GM12878 (cell line): ENCODE results near the gene LLCFC1. TPM values are rescaled to one million over a fixed set of nuclear protein-coding genes. Genes with fewer than 3 reads are reported as not detected.

Source experiments
- ATAC-seq: fragments of 200-7000 bp; cut with Tn5 transposase; 3 replicates; pipeline ENCODE4 v1.9.1; 2020; ENCODE audit warnings: mild to moderate bottlenecking, moderate library complexity
- BruUV-seq: library from RNA; stranded (reverse); fragments of 400-500 nt; replicated peaks from 2 replicates; lab custom pipeline; 2021; lab: Mats Ljungman, UMichigan
- CTCF ChIA-PET: fragments of 300-600 bp; sonication (Branson Sonifier 250); formaldehyde crosslinking; extraction: SDS; loops from one replicate; lab custom pipeline; 2021; ENCODE audit warnings: inconsistent platforms; lab: Yijun Ruan, JAX
- POLR2A ChIA-PET: fragments of 350-600 bp; formaldehyde crosslinking; extraction: SDS; loops from one replicate; lab custom pipeline; 2021; ENCODE audit warnings: inconsistent platforms; lab: Charles Lee
- RAD21 ChIA-PET: fragments of 300-600 bp; sonication (Branson Sonifier 250); formaldehyde crosslinking; loops from one replicate; lab custom pipeline; 2023; ENCODE audit warnings: antibody characterized with exemption; ENCODE audit not compliant: unreplicated experiment; lab: Charles Lee
- SMC1A ChIA-PET: fragments of 300-600 bp; sonication (Branson Sonifier 250); formaldehyde crosslinking; loops from one replicate; lab custom pipeline; 2023; ENCODE audit not compliant: unreplicated experiment, uncharacterized antibody; lab: Charles Lee
- DNase-seq: peaks from one replicate; pipeline ENCODE4 v3.0.0-alpha.2; 2011; ENCODE audit warnings: low read depth, low spot score
- FAIRE-seq: peaks from 3 replicates; lab custom pipeline; 2011; peaks lifted over from hg19 to GRCh38; lab: Jason Lieb, UNC
- H2AFZ ChIP-seq: 2 replicates; pipeline ENCODE4 v1.6.0; 2011; ENCODE audit warnings: low read depth, low read length, control low read depth; ENCODE audit not compliant: control insufficient read depth
- H3K27ac ChIP-seq: 2 replicates; pipeline ENCODE4 v1.5.1; 2011; ENCODE audit warnings: control low read depth; ENCODE audit not compliant: control insufficient read depth, insufficient read depth
- H3K27me3 ChIP-seq, 2 experiments: replicated peaks in 1 of 2; 2 replicates each; pipeline versions ENCODE4 v1.6.0 to v1.6.1; 2011; ENCODE audit warnings: low read length in 1 of 2; ENCODE audit not compliant: control insufficient read depth in 2 of 2, insufficient read depth in 2 of 2
- H3K36me3 ChIP-seq, 2 experiments: 2 replicates each; pipeline ENCODE4 v1.5.1; 2011; ENCODE audit warnings: low read length in 1 of 2; ENCODE audit not compliant: control insufficient read depth in 2 of 2, insufficient read depth in 2 of 2
- H3K4me1 ChIP-seq: 2 replicates; pipeline ENCODE4 v1.6.1; 2011; ENCODE audit warnings: mild to moderate bottlenecking, low read length, moderate library complexity, mixed read lengths; ENCODE audit not compliant: control insufficient read depth, insufficient read depth
- H3K4me2 ChIP-seq: 2 replicates; pipeline ENCODE4 v1.6.0; 2011; ENCODE audit warnings: control low read depth; ENCODE audit not compliant: control insufficient read depth, insufficient read depth
- H3K4me3 ChIP-seq: fragments of 200-600 bp; sonication (generic); 2 replicates; pipeline ENCODE4 v1.5.1; 2016
- H3K79me2 ChIP-seq: 2 replicates; pipeline ENCODE4 v1.6.0; 2011; ENCODE audit warnings: low read length; ENCODE audit not compliant: control insufficient read depth, insufficient read depth
- H3K9ac ChIP-seq: 2 replicates; pipeline ENCODE4 v1.8.0; 2011; ENCODE audit warnings: low read length, control low read depth, mixed read lengths; ENCODE audit not compliant: control insufficient read depth, insufficient read depth
- H3K9me3 ChIP-seq: replicated peaks from 3 replicates; pipeline ENCODE4 v1.5.1; 2011; ENCODE audit warnings: mild to moderate bottlenecking, low read length; ENCODE audit not compliant: control insufficient read depth, insufficient read depth
- H4K20me1 ChIP-seq: 2 replicates; pipeline ENCODE4 v1.6.0; 2011; ENCODE audit not compliant: control insufficient read depth, insufficient read depth
- BMI1 ChIP-seq: fragments of 450-650 bp; IDR thresholded peaks from 2 replicates; pipeline ENCODE4 v1.6.1; 2016; ENCODE audit warnings: mild to moderate bottlenecking, moderate library complexity, borderline replicate concordance
- FOS ChIP-seq: IDR thresholded peaks from 3 replicates; pipeline ENCODE4 v1.6.1; 2011; ENCODE audit warnings: borderline replicate concordance; ENCODE audit not compliant: insufficient read length; ENCODE audit errors: extremely low read depth
- GATAD2B ChIP-seq: fragments of 450-650 bp; conservative IDR thresholded peaks from 2 replicates; pipeline ENCODE4 v1.6.1; 2017; ENCODE audit warnings: low read depth, mild to moderate bottlenecking, moderate library complexity
- HDAC2 ChIP-seq: fragments of 200-600 bp; sonication (generic); IDR thresholded peaks from 2 replicates; pipeline ENCODE4 v1.6.1; 2017
- IKZF2 ChIP-seq, 2 experiments: fragments of 450-650 bp; IDR thresholded peaks; 2 replicates each; pipeline ENCODE4 v1.6.1; 2017; ENCODE audit warnings: mild to moderate bottlenecking in 2 of 2, moderate library complexity in 2 of 2
- POLR2AphosphoS2 ChIP-seq: IDR thresholded peaks from 2 replicates; pipeline ENCODE4 v1.6.1; 2011; ENCODE audit warnings: low read depth, mild to moderate bottlenecking, low read length, improper control_type of control experiment, moderate library complexity
- SMAD5 ChIP-seq: IDR thresholded peaks from 2 replicates; pipeline ENCODE4 v1.6.1; 2016; ENCODE audit warnings: antibody characterized with exemption, low read depth
- SRF ChIP-seq, 2 experiments: IDR thresholded peaks; 2 replicates each; pipeline ENCODE4 v1.6.1; 2011; ENCODE audit warnings: low read depth in 2 of 2, low read length in 2 of 2, mild to moderate bottlenecking in 1 of 2, moderate library complexity in 1 of 2
- STAT3 ChIP-seq: IDR thresholded peaks from 2 replicates; pipeline ENCODE4 v1.6.1; 2011; ENCODE audit warnings: low read depth, low read length, improper control_type of control experiment
- WGBS: methylation state at CpG from one replicate; pipeline ENCODE4 v1.1.6; 2016; ENCODE audit warnings: low lambda C conversion rate; ENCODE audit not compliant: insufficient replicate concordance, insufficient coverage; ENCODE audit errors: missing lambda C conversion rate; 5-methylcytosine and 5-hydroxymethylcytosine counted together
- in situ Hi-C: fragments of 300-500 bp; cut with MboI; formaldehyde crosslinking; loops from 9 replicates; pipeline ENCODE4 v1.14.3; 2018; ENCODE audit warnings: mixed read lengths
- intact Hi-C: fragments of 100-400 bp; cut with micrococcal nuclease; formaldehyde crosslinking; loops from one replicate; pipeline ENCODE4 v1.14.2; 2022; ENCODE audit not compliant: unreplicated experiment
- polyA plus RNA-seq, 11 experiments: library from polyadenylated mRNA; depleted of rRNA in 4 of 11; unstranded in 6 of 11; stranded (reverse) in 5 of 11; fragments of >200 nt; fragmentation: Nextera tagmentation in 4 of 11; fragmentation: Illumina TruSeq in 1 of 11; extraction: Ambion mirVana in 4 of 11; extraction: Trizol in 1 of 11; gene quantifications; 1 replicate in 1 of 11; 2 replicates in 10 of 11; pipeline versions ENCODE4 v1.2.1 to v1.2.3, GENCODE V29; 2011 to 2016; ENCODE audit warnings: inconsistent platforms in 2 of 11, missing spikeins in 2 of 11, low read depth in 1 of 11
- total RNA-seq, 4 experiments: library from RNA; depleted of rRNA in 3 of 4; stranded (reverse); fragments of >200 nt in 3 of 4; fragmentation: Illumina TruSeq in 1 of 4; extraction: Trizol in 1 of 4; gene quantifications; 2 replicates each; pipeline versions ENCODE4 v1.2.1 to v1.2.3, GENCODE V29; 2013 to 2021

LLCFC1 gene
- total and polyA plus RNA-seq, 10 of the 15 experiments (the other 5 are each of a cell fraction or from before 2014, with no cell fraction given): not detected

DNA sequence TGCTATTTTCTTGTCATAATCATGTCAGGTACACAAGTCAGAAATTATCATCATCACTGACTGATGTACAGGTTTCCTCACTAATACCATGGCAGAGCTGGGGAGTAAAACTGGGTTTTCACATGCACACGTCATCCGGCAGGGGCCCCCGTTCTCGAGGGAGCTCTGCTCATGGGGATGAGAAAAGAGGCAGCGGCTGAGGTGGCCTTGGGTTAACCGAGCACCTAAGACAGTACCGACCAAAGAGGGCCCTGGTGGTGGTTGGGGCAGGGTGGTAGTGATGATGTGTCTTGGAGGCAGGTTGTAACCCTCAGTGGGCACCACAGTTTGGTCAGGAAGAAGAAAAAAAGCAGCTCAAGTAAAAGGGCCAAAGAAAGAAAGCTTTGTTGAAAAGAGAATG is 41.6 kb upstream of the LLCFC1 start:
- Histone ChIP-seq H3K4me2 (no peak overlapping the region), H3K9me3 (no peaks in the 10 kb centered on the region), H3K9ac (no peak overlapping the region), H2AFZ (no peak overlapping the region), H4K20me1 (no peaks in the 10 kb centered on the region), H3K36me3 (no peaks in the 10 kb centered on the region), H3K4me3 (no peak overlapping the region), H3K4me1 (no peaks in the 10 kb centered on the region), H3K27me3 (peaks cover 0 to 3% of the 10 kb centered on the region in 2 experiments; a peak in 3 of 4 replicates), H3K27ac (no peak overlapping the region), H3K79me2 (no peaks in the 10 kb centered on the region)
- FAIRE-seq: no peak
- TF ChIP-seq SRF (IDR thresholded peaks at IDR 0.05; ENCODE audit: low read depth in 2 of 2, low read length in 2 of 2): no peak
- no peak for TF ChIP-seq IKZF2 (IDR thresholded peaks at IDR 0.05)
- no peak for TF ChIP-seq POLR2AphosphoS2
- no peak for TF ChIP-seq SMAD5
- TF ChIP-seq FOS: no peak
- no peak for TF ChIP-seq STAT3
- TF ChIP-seq GATAD2B: no peak
- SMC1A ChIA-PET: no interaction called here
- 12% methylated on average over 7 of the region's 7 CpGs for WGBS
- POLR2A ChIA-PET: no interaction called here
- RAD21 ChIA-PET: no interaction called here
- BruUV-seq: no TSS peak
- CTCF ChIA-PET: interaction anchor here (0.6 to 1.1 kb wide), 2 partner anchors 105 to 107 kb away, joined by 3 read pairs; no protein-coding TSS in a partner anchor
- intact Hi-C loops (no loop called here), in situ Hi-C loops (no loop called here)
- no peak for DNase-seq
- ATAC-seq: no peak

DNA sequence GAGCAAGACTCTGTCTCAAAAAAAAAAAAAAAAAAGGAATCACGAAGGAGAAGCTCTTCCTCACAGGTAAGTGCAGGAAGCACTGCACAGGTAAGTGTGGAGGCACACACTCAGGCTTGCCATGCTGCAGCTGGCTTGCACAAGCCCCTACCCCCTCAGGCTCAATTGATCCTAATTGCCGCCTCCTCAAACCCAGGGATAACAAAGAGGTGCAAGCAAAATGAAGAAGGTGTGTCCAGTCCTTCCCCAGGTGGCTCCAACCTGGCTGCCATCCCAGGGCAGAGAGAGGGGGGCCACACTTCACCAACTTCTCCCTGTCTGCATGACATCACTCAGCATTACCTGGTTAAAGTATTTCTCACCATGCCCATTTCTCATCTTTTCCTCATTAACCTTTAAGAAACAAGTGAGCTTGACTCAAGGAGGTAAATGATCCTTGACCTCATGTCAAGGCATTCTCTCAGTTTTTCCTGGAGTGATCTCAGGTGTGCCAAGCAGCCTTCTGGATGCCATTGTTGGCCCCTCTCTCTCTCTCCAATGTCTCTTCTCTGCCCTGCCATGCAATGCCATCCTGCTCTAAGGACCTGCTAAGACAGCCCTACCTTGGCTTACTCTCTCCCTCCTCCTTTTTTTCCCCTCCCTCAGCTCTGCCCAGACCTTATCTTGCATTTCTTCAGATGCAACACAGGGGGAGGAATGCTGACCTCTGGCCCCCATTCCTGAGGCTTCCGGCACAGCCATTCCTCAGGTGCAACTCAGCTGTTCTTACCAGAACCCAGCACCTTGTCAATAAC is 40.7 kb upstream of the LLCFC1 start:
- 72% methylated on average over 2 of the region's 3 CpGs for WGBS
- FAIRE-seq: no peak
- no peaks in the 10 kb centered on the region for H3K9me3 ChIP-seq
- DNase-seq: no peak
- in situ Hi-C loops (no loop called here), intact Hi-C loops (no loop called here)
- no peak overlapping the region for H2AFZ ChIP-seq
- CTCF ChIA-PET: no interaction called here
- ATAC-seq: no peak
- H3K4me2 ChIP-seq: no peak overlapping the region
- no peaks in the 10 kb centered on the region for H4K20me1 ChIP-seq
- no peak overlapping the region for H3K9ac ChIP-seq
- no peaks in the 10 kb centered on the region for H3K36me3 ChIP-seq
- no peaks in the 10 kb centered on the region for H3K4me1 ChIP-seq
- POLR2A ChIA-PET: no interaction called here
- no TSS peak for BruUV-seq
- no peaks in the 10 kb centered on the region for H3K79me2 ChIP-seq
- no peak overlapping the region for H3K4me3 ChIP-seq
- H3K27ac ChIP-seq: no peak overlapping the region
- RAD21 ChIA-PET: no interaction called here
- SMC1A ChIA-PET: interaction anchor here (0.7 kb wide), 1 partner anchor 120 kb away, joined by 3 read pairs; no protein-coding TSS in a partner anchor
- H3K27me3 ChIP-seq: peaks cover 0 to 3% of the 10 kb centered on the region in 2 experiments; a peak in 3 of 4 replicates
- no peak for TF ChIP-seq HDAC2
- no peak for TF ChIP-seq BMI1
